ENCODE results near the gene ANO9. TPM values are rescaled to one million over a fixed set of nuclear protein-coding genes. Genes with fewer than 3 reads are reported as not detected.

Gene ANO9
- total and polyA plus RNA-seq, 2 experiments from 2014 or later: 9.0 to 10.2 TPM

DNA sequence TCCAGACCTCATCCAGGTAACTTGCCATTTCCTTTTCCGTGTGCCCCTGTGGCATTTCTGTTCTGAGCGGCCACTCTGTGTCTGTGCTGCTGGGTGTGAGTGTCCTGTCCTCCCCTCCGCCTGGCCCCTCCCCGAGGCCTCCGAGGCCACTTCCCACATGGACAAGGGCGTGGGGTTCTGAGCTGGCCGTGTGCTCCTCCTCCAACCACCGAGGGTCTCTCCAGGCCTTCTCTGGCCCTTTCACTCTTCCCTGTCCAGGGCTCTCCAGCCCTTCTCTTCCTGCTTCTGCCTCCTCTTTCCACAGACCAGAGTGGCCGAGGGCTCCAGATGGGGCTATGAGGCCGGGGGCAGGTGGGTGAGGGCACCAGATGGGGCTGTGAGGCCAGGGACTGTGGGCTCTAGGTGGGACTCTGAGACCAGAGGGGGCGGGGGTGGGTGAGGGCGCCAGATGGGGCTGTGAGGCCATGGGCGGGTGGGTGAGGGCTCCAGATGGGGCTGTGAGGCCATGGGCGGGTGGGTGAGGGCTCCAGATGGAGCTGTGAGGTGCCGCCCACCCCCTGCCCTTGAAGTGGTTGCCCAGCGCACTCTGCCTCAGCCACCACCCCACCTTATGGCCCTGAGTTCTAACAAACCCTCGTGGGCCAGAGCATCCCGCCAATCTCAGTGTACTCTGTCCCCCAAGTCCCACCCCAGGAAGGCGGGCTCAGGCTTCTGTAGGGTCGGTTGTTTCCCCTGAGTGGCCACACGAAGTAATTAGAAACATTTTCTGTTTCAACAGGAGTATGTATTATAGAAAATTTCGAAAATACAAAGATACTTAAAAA lies 32.4 kb upstream of the ANO9 start:
- Histone ChIP-seq H3K36me3 (ENCODE audit: insufficient read depth) (no peaks in the 10 kb centered on the region), H3K27me3 (ENCODE audit: insufficient read depth) (no peaks in the 10 kb centered on the region), H4K20me1 (replicated peaks; ENCODE audit: insufficient read depth) (no peaks in the 10 kb centered on the region; the same call in 1 of the 2 replicates), H3K4me2 (no peak overlapping the region), H3K27ac (ENCODE audit: low read depth) (no peak overlapping the region), H3K4me3 (no peak overlapping the region), H3F3A (replicated peaks; ENCODE audit: low read depth) (peaks cover 8% of the 10 kb centered on the region), H3K4me1 (ENCODE audit: insufficient read depth) (peaks cover 2% of the 10 kb centered on the region; the same call in 1 of the 2 replicates), H3K9me2 (ENCODE audit: insufficient read depth) (no peaks in the 10 kb centered on the region), H3K79me2 (replicated peaks; ENCODE audit: insufficient read depth) (peaks cover 41% of the 10 kb centered on the region), H2AFZ (no peak overlapping the region)
- no peak overlapping the region for H3K27ac Mint-ChIP-seq
- ATAC-seq (no peak; the same call in 2 of the 3 replicates), DNase-seq (ENCODE audit: low spot score) (no peak)
- H3K4me1 Mint-ChIP-seq: peaks cover 13% of the 10 kb centered on the region
- peaks cover 7% of the 10 kb centered on the region for H3K27me3 Mint-ChIP-seq (ENCODE audit: insufficient read depth, low read depth, poor library complexity)
- no peak for TF ChIP-seq POLR2AphosphoS5 (IDR thresholded peaks at IDR 0.05; ENCODE audit: low read depth)
- TF ChIP-seq EZH2 (IDR thresholded peaks at IDR 0.05; ENCODE audit: low read depth, unreplicated experiment): no peak
- TF ChIP-seq CREB1 (CRISPR knock-in tag; IDR thresholded peaks at IDR 0.05; ENCODE audit: low read depth): no peak
- TF ChIP-seq, protein P1, sequence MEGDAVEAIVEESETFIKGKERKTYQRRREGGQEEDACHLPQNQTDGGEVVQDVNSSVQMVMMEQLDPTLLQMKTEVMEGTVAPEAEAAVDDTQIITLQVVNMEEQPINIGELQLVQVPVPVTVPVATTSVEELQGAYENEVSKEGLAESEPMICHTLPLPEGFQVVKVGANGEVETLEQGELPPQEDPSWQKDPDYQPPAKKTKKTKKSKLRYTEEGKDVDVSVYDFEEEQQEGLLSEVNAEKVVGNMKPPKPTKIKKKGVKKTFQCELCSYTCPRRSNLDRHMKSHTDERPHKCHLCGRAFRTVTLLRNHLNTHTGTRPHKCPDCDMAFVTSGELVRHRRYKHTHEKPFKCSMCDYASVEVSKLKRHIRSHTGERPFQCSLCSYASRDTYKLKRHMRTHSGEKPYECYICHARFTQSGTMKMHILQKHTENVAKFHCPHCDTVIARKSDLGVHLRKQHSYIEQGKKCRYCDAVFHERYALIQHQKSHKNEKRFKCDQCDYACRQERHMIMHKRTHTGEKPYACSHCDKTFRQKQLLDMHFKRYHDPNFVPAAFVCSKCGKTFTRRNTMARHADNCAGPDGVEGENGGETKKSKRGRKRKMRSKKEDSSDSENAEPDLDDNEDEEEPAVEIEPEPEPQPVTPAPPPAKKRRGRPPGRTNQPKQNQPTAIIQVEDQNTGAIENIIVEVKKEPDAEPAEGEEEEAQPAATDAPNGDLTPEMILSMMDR (conservative IDR thresholded peaks at IDR 0.05; ENCODE audit: low read depth in 2 of 2): no peak
- TF ChIP-seq ZNF114 (CRISPR knock-in tag; IDR thresholded peaks at IDR 0.05): no peak
- TF ChIP-seq JUNB (IDR thresholded peaks at IDR 0.05; ENCODE audit: unreplicated experiment): no peak
- TF ChIP-seq NANOG (IDR thresholded peaks at IDR 0.05; ENCODE audit: borderline replicate concordance): no peak
- no peak for TF ChIP-seq ZNF331 (CRISPR knock-in tag; IDR thresholded peaks at IDR 0.05; ENCODE audit: low read depth)
- TF ChIP-seq, protein P2, sequence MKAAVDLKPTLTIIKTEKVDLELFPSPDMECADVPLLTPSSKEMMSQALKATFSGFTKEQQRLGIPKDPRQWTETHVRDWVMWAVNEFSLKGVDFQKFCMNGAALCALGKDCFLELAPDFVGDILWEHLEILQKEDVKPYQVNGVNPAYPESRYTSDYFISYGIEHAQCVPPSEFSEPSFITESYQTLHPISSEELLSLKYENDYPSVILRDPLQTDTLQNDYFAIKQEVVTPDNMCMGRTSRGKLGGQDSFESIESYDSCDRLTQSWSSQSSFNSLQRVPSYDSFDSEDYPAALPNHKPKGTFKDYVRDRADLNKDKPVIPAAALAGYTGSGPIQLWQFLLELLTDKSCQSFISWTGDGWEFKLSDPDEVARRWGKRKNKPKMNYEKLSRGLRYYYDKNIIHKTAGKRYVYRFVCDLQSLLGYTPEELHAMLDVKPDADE (IDR thresholded peaks at IDR 0.05): no peak
- TF ChIP-seq EZH2phosphoT487 (IDR thresholded peaks at IDR 0.05; ENCODE audit: unreplicated experiment): no peak
- TF ChIP-seq STAT1 (IDR thresholded peaks at IDR 0.05; ENCODE audit: unreplicated experiment): no peak
- TF ChIP-seq, protein P3, sequence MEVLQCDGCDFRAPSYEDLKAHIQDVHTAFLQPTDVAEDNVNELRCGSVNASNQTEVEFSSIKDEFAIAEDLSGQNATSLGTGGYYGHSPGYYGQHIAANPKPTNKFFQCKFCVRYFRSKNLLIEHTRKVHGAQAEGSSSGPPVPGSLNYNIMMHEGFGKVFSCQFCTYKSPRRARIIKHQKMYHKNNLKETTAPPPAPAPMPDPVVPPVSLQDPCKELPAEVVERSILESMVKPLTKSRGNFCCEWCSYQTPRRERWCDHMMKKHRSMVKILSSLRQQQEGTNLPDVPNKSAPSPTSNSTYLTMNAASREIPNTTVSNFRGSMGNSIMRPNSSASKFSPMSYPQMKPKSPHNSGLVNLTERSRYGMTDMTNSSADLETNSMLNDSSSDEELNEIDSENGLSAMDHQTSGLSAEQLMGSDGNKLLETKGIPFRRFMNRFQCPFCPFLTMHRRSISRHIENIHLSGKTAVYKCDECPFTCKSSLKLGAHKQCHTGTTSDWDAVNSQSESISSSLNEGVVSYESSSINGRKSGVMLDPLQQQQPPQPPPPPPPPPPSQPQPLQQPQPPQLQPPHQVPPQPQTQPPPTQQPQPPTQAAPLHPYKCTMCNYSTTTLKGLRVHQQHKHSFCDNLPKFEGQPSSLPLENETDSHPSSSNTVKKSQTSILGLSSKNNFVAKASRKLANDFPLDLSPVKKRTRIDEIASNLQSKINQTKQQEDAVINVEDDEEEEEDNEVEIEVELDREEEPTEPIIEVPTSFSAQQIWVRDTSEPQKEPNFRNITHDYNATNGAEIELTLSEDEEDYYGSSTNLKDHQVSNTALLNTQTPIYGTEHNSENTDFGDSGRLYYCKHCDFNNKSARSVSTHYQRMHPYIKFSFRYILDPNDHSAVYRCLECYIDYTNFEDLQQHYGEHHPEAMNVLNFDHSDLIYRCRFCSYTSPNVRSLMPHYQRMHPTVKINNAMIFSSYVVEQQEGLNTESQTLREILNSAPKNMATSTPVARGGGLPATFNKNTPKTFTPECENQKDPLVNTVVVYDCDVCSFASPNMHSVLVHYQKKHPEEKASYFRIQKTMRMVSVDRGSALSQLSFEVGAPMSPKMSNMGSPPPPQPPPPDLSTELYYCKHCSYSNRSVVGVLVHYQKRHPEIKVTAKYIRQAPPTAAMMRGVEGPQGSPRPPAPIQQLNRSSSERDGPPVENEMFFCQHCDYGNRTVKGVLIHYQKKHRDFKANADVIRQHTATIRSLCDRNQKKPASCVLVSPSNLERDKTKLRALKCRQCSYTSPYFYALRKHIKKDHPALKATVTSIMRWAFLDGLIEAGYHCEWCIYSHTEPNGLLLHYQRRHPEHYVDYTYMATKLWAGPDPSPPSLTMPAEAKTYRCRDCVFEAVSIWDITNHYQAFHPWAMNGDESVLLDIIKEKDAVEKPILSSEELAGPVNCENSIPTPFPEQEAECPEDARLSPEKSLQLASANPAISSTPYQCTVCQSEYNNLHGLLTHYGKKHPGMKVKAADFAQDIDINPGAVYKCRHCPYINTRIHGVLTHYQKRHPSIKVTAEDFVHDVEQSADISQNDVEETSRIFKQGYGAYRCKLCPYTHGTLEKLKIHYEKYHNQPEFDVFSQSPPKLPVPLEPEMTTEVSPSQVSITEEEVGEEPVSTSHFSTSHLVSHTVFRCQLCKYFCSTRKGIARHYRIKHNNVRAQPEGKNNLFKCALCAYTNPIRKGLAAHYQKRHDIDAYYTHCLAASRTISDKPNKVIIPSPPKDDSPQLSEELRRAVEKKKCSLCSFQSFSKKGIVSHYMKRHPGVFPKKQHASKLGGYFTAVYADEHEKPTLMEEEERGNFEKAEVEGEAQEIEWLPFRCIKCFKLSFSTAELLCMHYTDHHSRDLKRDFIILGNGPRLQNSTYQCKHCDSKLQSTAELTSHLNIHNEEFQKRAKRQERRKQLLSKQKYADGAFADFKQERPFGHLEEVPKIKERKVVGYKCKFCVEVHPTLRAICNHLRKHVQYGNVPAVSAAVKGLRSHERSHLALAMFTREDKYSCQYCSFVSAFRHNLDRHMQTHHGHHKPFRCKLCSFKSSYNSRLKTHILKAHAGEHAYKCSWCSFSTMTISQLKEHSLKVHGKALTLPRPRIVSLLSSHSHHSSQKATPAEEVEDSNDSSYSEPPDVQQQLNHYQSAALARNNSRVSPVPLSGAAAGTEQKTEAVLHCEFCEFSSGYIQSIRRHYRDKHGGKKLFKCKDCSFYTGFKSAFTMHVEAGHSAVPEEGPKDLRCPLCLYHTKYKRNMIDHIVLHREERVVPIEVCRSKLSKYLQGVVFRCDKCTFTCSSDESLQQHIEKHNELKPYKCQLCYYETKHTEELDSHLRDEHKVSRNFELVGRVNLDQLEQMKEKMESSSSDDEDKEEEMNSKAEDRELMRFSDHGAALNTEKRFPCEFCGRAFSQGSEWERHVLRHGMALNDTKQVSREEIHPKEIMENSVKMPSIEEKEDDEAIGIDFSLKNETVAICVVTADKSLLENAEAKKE (CRISPR knock-in tag; IDR thresholded peaks at IDR 0.05): no peak
- TF ChIP-seq, protein P4, sequence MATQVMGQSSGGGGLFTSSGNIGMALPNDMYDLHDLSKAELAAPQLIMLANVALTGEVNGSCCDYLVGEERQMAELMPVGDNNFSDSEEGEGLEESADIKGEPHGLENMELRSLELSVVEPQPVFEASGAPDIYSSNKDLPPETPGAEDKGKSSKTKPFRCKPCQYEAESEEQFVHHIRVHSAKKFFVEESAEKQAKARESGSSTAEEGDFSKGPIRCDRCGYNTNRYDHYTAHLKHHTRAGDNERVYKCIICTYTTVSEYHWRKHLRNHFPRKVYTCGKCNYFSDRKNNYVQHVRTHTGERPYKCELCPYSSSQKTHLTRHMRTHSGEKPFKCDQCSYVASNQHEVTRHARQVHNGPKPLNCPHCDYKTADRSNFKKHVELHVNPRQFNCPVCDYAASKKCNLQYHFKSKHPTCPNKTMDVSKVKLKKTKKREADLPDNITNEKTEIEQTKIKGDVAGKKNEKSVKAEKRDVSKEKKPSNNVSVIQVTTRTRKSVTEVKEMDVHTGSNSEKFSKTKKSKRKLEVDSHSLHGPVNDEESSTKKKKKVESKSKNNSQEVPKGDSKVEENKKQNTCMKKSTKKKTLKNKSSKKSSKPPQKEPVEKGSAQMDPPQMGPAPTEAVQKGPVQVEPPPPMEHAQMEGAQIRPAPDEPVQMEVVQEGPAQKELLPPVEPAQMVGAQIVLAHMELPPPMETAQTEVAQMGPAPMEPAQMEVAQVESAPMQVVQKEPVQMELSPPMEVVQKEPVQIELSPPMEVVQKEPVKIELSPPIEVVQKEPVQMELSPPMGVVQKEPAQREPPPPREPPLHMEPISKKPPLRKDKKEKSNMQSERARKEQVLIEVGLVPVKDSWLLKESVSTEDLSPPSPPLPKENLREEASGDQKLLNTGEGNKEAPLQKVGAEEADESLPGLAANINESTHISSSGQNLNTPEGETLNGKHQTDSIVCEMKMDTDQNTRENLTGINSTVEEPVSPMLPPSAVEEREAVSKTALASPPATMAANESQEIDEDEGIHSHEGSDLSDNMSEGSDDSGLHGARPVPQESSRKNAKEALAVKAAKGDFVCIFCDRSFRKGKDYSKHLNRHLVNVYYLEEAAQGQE (IDR thresholded peaks at IDR 0.05; ENCODE audit: unreplicated experiment): no peak
- no peaks in the 10 kb centered on the region for H3K9me3 Mint-ChIP-seq
- H3K4me3 Mint-ChIP-seq: no peak overlapping the region
- no peaks in the 10 kb centered on the region; the same call in 2 of the 3 replicates for H3K36me3 Mint-ChIP-seq (ENCODE audit: low read depth)
